WI38 (cell line): Measurements from ENCODE around the gene PRIMA1.

ENCODE experiments used
- H3K4me3 ChIP-seq: 2 replicates; pipeline ENCODE4 v1.5.1; 2011; ENCODE audit warnings: low read depth, mild to moderate bottlenecking, control low read depth, low read length
- CTCF ChIP-seq: IDR thresholded peaks from 2 replicates; pipeline ENCODE4 v1.5.1; 2012; ENCODE audit warnings: low read depth, mild to moderate bottlenecking, control low read depth, low read length

Gene PRIMA1

DNA sequence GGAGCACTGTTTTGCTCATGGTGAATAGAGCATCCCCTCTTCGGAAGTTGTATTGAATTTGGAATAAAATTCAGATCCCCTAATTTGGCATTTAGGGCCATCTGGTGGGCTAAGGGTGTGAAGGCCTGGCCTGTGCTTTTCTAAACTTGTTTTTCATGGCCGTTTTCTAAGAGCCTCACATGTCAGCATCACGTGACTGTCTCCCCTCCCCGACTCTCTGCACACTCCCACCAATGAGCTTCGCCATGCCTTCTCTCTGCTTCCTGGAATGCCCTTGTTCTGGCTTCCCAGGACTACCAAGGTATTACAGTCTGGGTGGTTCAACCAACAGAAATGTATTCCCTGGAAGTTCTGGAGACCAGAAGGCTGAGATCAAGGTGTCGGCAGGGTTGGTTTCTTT, 85.3 kb downstream of the PRIMA1 start:
- TF ChIP-seq CTCF, result no peak
- no peak overlapping the region for H3K4me3 ChIP-seq

DNA sequence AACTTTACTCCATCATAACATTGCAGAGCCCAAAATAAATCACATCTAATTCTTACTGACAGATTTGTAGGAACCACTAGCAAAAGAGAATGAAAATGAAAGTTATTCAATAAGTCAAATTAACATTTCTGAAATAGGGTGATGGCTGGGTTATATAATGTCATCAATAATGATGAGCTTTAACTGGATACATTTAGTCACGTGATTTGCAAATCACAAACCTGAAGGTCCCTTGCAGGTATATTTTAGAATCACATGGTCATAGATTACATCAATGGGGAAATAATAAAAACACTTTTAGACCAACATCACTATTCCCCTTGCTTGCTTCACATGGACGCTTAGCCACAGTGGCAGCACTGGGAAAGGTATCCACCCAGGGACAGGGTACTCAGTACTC, 86.7 kb downstream of the PRIMA1 start:
- no peak for TF ChIP-seq CTCF
- no peak overlapping the region for H3K4me3 ChIP-seq

DNA sequence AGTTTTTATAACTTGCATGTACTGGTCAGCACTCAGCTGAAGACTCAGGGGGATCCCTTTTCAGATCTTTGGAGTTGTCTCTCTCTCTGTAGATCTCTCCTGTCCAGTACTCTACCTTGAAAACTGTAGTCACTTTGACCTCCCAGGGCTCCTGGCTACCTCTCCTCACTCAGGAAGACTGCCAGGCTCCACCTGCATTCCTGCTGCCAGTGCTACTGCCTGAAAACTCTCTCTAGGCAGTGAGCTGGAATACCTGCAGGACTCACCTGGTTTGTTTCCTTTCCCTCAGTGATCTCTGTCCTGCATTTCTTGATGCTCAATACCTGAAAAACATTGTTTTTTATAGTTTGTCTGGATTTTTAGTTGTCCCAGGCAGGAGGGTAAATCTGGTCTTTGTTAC, 87.4 kb downstream of the PRIMA1 start:
- no peak for TF ChIP-seq CTCF
- no peak overlapping the region for H3K4me3 ChIP-seq

- no peak overlapping the region for H3K4me3 ChIP-seq
- no peak for TF ChIP-seq CTCF
Measured at GRCh38 chr14:93693914-93694313, 94.4 kb downstream of the PRIMA1 start.

- TF ChIP-seq CTCF, result no peak
- no peak overlapping the region for H3K4me3 ChIP-seq
Measured at GRCh38 chr14:93691042-93691780, 97.1 kb downstream of the PRIMA1 start.

DNA sequence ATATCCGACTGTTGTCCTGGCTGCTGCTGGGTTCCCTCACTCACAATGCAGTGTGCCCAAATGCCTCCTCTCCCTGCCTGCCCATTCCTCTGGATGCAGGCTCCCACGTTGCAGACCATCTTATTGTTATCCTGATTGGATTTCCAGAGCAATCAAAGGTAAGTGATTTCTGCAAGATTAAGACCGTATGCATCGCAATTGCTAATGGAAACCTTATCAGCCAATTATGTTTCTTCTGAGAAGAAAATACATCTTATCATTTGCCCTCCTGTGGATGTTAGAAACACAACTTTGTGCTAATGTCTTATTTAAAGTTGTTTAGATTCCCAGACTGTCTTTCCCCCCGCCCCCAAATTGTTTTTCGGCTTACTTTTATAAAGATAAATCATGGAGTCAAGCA, 98.1 kb downstream of the PRIMA1 start:
- TF ChIP-seq CTCF, result no peak
- H3K4me3 ChIP-seq, result no peak overlapping the region

DNA sequence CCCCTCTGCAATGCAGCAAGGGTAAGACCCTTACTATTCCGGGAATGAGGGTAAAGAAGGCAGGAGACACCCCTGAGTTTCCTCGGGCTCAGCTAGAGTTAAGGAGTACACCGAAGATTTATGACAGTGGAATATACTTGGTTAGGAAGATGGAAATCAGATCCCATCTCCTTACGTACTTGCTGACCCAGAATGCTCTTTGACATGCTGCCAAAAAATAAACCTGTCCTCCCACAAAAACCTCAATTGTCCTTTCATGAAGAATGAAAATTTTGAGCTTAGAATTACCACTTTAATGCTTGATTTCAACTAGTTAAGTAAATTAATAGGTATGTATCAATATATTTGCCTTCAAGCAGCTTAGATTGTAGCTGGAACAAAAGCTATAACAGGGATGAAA, 99.5 kb downstream of the PRIMA1 start:
- no peak overlapping the region for H3K4me3 ChIP-seq
- no peak for TF ChIP-seq CTCF
